Measurements from ENCODE around the gene ADGRF3. TPM values are rescaled to one million over a fixed set of nuclear protein-coding genes. Genes with fewer than 3 reads are reported as not detected.

ADGRF3 gene
- total and polyA plus RNA-seq, 2 of the 13 experiments (the other 11 are each of a cell fraction or from before 2014, with no cell fraction given) = 0.40 to 1.5 TPM

GRCh38 chr2:26384183-26384582 lies 37.6 kb upstream of the ADGRF3 start (continued):
- TF ChIP-seq MXD3 (CRISPR knock-in tag; IDR thresholded peaks at IDR 0.05) = no peak

DNA sequence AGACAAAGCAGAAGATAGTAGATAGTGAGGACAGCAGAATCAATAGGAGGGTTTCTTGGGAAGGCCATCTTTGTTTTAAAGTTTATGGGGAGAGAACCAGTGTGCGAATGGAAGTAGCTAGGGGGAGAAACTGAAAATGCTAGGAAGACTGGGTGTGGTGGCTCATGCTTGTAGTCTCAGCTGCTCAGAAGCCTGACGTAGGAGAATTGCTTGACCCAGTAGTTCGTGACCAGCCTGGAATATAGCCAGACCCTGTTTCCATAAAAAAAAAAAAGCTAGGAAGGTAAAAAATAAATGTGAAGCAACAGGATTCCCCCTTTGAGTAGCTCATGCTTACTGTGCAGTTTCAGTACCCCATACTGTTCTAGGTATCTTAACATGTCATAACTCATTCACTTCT lies 36.0 kb upstream of the ADGRF3 start:
- H3K9ac ChIP-seq (ENCODE audit: insufficient read depth, low read depth, low read length) = no peak overlapping the region
- peaks cover 14 to 68% of the 10 kb centered on the region in 2 experiments for H3K36me3 ChIP-seq (replicated peaks in 1 of 2; ENCODE audit: control insufficient read depth in 1 of 2, insufficient read depth in 2 of 2, low read length in 2 of 2)
- CTCF ChIA-PET (ENCODE audit: low intra/inter-chr PET ratio, low total read pairs) = no interaction called here
- FAIRE-seq = no peak
- no peak overlapping the region for H3K4me3 ChIP-seq (replicated peaks in 1 of 3; ENCODE audit: insufficient read depth in 1 of 3, low read depth in 2 of 3, low read length in 3 of 3)
- in situ Hi-C loops (cut with HindIII; ENCODE audit: extremely low pct_ligation_motif_present, low pct_unique_long_range_greater_than_20kb) = no loop called here
- no peak for ATAC-seq
- no peaks in the 10 kb centered on the region for H3K79me2 ChIP-seq (ENCODE audit: insufficient read depth, low read length)
- no peak overlapping the region for H3K4me2 ChIP-seq (ENCODE audit: low read depth, low read length)
- intact Hi-C loops (cut with micrococcal nuclease; ENCODE audit: unreplicated experiment) = no loop called here
- 94% methylated on average over 3 of the region's 3 CpGs for WGBS (ENCODE audit: low lambda C conversion rate)
- H3K4me1 ChIP-seq (ENCODE audit: insufficient read depth, low read length) = no peaks in the 10 kb centered on the region
- H4K20me1 ChIP-seq (ENCODE audit: insufficient read depth, low read length) = no peaks in the 10 kb centered on the region
- no peaks in the 10 kb centered on the region for H3K27me3 ChIP-seq (ENCODE audit: control insufficient read depth in 1 of 2, insufficient read depth in 2 of 2, low read length in 2 of 2)
- no peaks in the 10 kb centered on the region for H3K9me3 ChIP-seq (ENCODE audit: low read length)
- DNase-seq (ENCODE audit: low spot score) = no peak
- H3K27ac ChIP-seq (ENCODE audit: extremely low read length, insufficient read depth, low read length) = no peak overlapping the region
- no peak overlapping the region for H2AFZ ChIP-seq (ENCODE audit: low read length)
- POLR2A ChIA-PET = no interaction called here
- TF ChIP-seq MLLT10 (CRISPR knock-in tag; IDR thresholded peaks at IDR 0.05) = no peak
- TF ChIP-seq ZNF235 (CRISPR knock-in tag; IDR thresholded peaks at IDR 0.05; ENCODE audit: borderline replicate concordance) = no peak
- TF ChIP-seq MAFK (conservative IDR thresholded peaks at IDR 0.05 in 1 of 2, IDR thresholded peaks at IDR 0.05 in 1 of 2; ENCODE audit: low read length in 2 of 2) = peak in 1 of 2 experiments; percentile 4; a peak in 1 of 4 replicates
- BruUV-seq (replicated peaks) = no TSS peak

DNA sequence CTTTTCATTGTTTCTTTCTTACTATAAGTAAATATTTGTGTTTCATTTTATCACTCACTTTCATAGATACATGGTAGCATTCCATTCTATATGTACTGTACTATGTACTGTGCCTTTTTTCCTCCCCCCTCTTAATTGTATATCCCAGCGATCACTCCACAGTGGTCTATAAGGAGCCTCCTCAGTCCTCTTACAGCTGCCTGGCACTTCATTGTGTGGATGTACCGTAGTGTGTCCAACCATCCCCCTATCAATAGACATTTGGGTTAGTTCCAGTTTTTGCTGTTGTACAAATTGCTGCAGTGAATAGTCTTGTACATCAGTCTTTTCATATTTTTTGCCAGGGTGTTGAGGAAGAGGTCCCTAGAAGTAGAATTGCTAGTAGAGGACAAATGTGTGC lies 33.7 kb upstream of the ADGRF3 start:
- in situ Hi-C loops (cut with HindIII; ENCODE audit: extremely low pct_ligation_motif_present, low pct_unique_long_range_greater_than_20kb) = no loop called here
- Histone ChIP-seq H3K4me3 (replicated peaks in 1 of 3; ENCODE audit: insufficient read depth in 1 of 3, low read depth in 2 of 3, low read length in 3 of 3) (no peak overlapping the region), H3K4me2 (ENCODE audit: low read depth, low read length) (no peak overlapping the region), H4K20me1 (ENCODE audit: insufficient read depth, low read length) (no peaks in the 10 kb centered on the region), H3K27me3 (ENCODE audit: control insufficient read depth in 1 of 2, insufficient read depth in 2 of 2, low read length in 2 of 2) (no peaks in the 10 kb centered on the region), H3K9me3 (ENCODE audit: low read length) (no peaks in the 10 kb centered on the region), H3K9ac (ENCODE audit: insufficient read depth, low read depth, low read length) (no peak overlapping the region), H3K4me1 (ENCODE audit: insufficient read depth, low read length) (no peaks in the 10 kb centered on the region), H3K27ac (ENCODE audit: extremely low read length, insufficient read depth, low read length) (no peak overlapping the region), H2AFZ (ENCODE audit: low read length) (no peak overlapping the region), H3K79me2 (ENCODE audit: insufficient read depth, low read length) (no peaks in the 10 kb centered on the region), H3K36me3 (replicated peaks in 1 of 2; ENCODE audit: control insufficient read depth in 1 of 2, insufficient read depth in 2 of 2, low read length in 2 of 2) (peaks cover 11 to 64% of the 10 kb centered on the region in 2 experiments)
- ChIA-PET POLR2A (no interaction called here), CTCF (ENCODE audit: low intra/inter-chr PET ratio, low total read pairs) (no interaction called here)
- WGBS (ENCODE audit: low lambda C conversion rate) = 98% methylated on average over 2 of the region's 2 CpGs
- DNase-seq (ENCODE audit: low spot score) (no peak), FAIRE-seq (no peak), ATAC-seq (no peak)
- no TSS peak for BruUV-seq (replicated peaks)
- TF ChIP-seq CCDC6 (CRISPR knock-in tag; IDR thresholded peaks at IDR 0.05) (no peak), ZNF792 (CRISPR knock-in tag; IDR thresholded peaks at IDR 0.05) (no peak), RBM22 (optimal IDR thresholded peaks at IDR 0.05; ENCODE audit: low read length) (peak; percentile 46), TARDBP (CRISPR knock-in tag; IDR thresholded peaks at IDR 0.05) (no peak), PHF5A (CRISPR knock-in tag; IDR thresholded peaks at IDR 0.05; ENCODE audit: low read depth, unreplicated experiment) (no peak), ZNF770 (CRISPR knock-in tag; IDR thresholded peaks at IDR 0.05) (no peak)
- TF ChIP-seq, protein P1, sequence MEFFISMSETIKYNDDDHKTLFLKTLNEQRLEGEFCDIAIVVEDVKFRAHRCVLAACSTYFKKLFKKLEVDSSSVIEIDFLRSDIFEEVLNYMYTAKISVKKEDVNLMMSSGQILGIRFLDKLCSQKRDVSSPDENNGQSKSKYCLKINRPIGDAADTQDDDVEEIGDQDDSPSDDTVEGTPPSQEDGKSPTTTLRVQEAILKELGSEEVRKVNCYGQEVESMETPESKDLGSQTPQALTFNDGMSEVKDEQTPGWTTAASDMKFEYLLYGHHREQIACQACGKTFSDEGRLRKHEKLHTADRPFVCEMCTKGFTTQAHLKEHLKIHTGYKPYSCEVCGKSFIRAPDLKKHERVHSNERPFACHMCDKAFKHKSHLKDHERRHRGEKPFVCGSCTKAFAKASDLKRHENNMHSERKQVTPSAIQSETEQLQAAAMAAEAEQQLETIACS (CRISPR knock-in tag; IDR thresholded peaks at IDR 0.05) = no peak
- intact Hi-C loops (cut with micrococcal nuclease; ENCODE audit: unreplicated experiment) = no loop called here
